HCT116 (cell line): Measurements from ENCODE around the gene SSNA1. TPM values are rescaled to one million over a fixed set of nuclear protein-coding genes. Genes with fewer than 3 reads are reported as not detected.

Experiments used
- ATAC-seq: fragments of 200-7000 bp; cut with Tn5 transposase; 2 replicates; pipeline ENCODE4 v1.9.1; 2020; ENCODE audit warnings: mild to moderate bottlenecking, moderate library complexity
- BruUV-seq: library from RNA; stranded (reverse); fragments of 400-500 nt; replicated peaks from 2 replicates; lab custom pipeline; 2021; lab: Mats Ljungman, UMichigan
- CTCF ChIA-PET: fragments of 300-600 bp; sonication (Branson Sonifier 250); formaldehyde crosslinking; loops from one replicate; lab custom pipeline; 2021; ENCODE audit warnings: antibody characterized with exemption; lab: Charles Lee
- POLR2A ChIA-PET: fragments of 300-600, 350-600 bp; sonication (Branson Sonifier 250); formaldehyde crosslinking; loops from one replicate; lab custom pipeline; 2021; ENCODE audit warnings: antibody characterized with exemption; lab: Charles Lee
- RAD21 ChIA-PET, 2 experiments: fragments of 300-600 bp; sonication (Branson Sonifier 250); formaldehyde crosslinking; loops; one replicate each; lab custom pipeline; 2023; ENCODE audit warnings: low total read pairs in 2 of 2; ENCODE audit not compliant: uncharacterized antibody in 2 of 2, unreplicated experiment in 2 of 2, low non-redundant PET in 1 of 2; lab: Charles Lee
- DNase-seq: peaks from one replicate; pipeline ENCODE4 v3.0.0-alpha.2; 2010; ENCODE audit warnings: low read depth, low spot score
- H2AFZ ChIP-seq: fragments of 200-600 bp; shearing (Covaris generic), sonication (generic); 2 replicates; pipeline ENCODE4 v1.6.1; 2017; ENCODE audit warnings: low read depth, mixed run types, mixed read lengths, antibody characterized with exemption, low read length; ENCODE audit not compliant: poor library complexity, severe bottlenecking
- H3K27ac ChIP-seq: 2 replicates; pipeline ENCODE4 v1.5.1; 2012; ENCODE audit warnings: low read depth, low read length
- H3K27me3 ChIP-seq: fragments of 200-600 bp; sonication (generic); 2 replicates; pipeline ENCODE4 v1.6.1; 2016; ENCODE audit warnings: mixed run types, low read length, mixed read lengths; ENCODE audit not compliant: insufficient read depth
- H3K36me3 ChIP-seq, 2 experiments: fragments of 200-500 bp in 1 of 2; fragments of 200-600 bp in 1 of 2; sonication (Bioruptor generic) in 1 of 2; sonication (generic) in 1 of 2; 2 replicates each; pipeline versions ENCODE4 v1.5.1 to v1.6.1; 2014 to 2016; ENCODE audit warnings: low read length in 2 of 2, inconsistent platforms in 1 of 2, mixed read lengths in 1 of 2, mixed run types in 1 of 2; ENCODE audit not compliant: insufficient read depth in 2 of 2, control insufficient read depth in 1 of 2
- H3K4me1 ChIP-seq, 2 experiments: fragments of 200-600 bp in 1 of 2; sonication (generic) in 1 of 2; 2 replicates each; pipeline versions ENCODE4 v1.5.1 to v1.6.1; 2012 to 2017; ENCODE audit warnings: low read length in 2 of 2, inconsistent platforms in 1 of 2, mild to moderate bottlenecking in 1 of 2, mixed read lengths in 1 of 2, mixed run types in 1 of 2, moderate library complexity in 1 of 2; ENCODE audit not compliant: insufficient read depth in 2 of 2, control insufficient read depth in 1 of 2
- H3K4me2 ChIP-seq: fragments of 200-600 bp; sonication (generic); 2 replicates; pipeline ENCODE4 v1.6.1; 2017; ENCODE audit warnings: mixed run types, low read length, mixed read lengths
- H3K4me3 ChIP-seq, 2 experiments: fragments of 200-600 bp in 1 of 2; sonication (generic) in 1 of 2; replicated peaks in 1 of 2; 2 replicates each; pipeline ENCODE4 v1.5.1; 2011 to 2016; ENCODE audit warnings: low read length in 2 of 2, control low read depth in 1 of 2, low read depth in 1 of 2, mild to moderate bottlenecking in 1 of 2, mixed read lengths in 1 of 2, mixed run types in 1 of 2
- H3K79me2 ChIP-seq: fragments of 200-600 bp; sonication (generic); 2 replicates; pipeline ENCODE4 v1.6.1; 2017; ENCODE audit warnings: mild to moderate bottlenecking, mixed run types, low read length, moderate library complexity, mixed read lengths; ENCODE audit not compliant: insufficient read depth
- H3K9ac ChIP-seq: fragments of 200-600 bp; sonication (generic); 2 replicates; pipeline ENCODE4 v1.6.1; 2016; ENCODE audit warnings: low read length, mixed read lengths
- H3K9me2 ChIP-seq: fragments of 200-600 bp; sonication (generic), shearing (Covaris generic); 2 replicates; pipeline ENCODE4 v1.6.1; 2017; ENCODE audit warnings: mixed run types, mild to moderate bottlenecking, moderate library complexity; ENCODE audit not compliant: insufficient read depth
- H3K9me3 ChIP-seq, 2 experiments: fragments of 200-500 bp in 1 of 2; fragments of 200-600 bp in 1 of 2; sonication (Bioruptor generic) in 1 of 2; sonication (generic) in 1 of 2; 2 replicates each; pipeline ENCODE4 v1.6.1; 2014 to 2017; ENCODE audit warnings: low read length in 2 of 2, mixed read lengths in 2 of 2, inconsistent platforms in 1 of 2, low read depth in 1 of 2, mild to moderate bottlenecking in 1 of 2, mixed run types in 1 of 2, moderate library complexity in 1 of 2; ENCODE audit not compliant: control insufficient read depth in 1 of 2, insufficient read depth in 1 of 2
- H4K20me1 ChIP-seq: fragments of 200-600 bp; sonication (generic), shearing (Covaris generic); 2 replicates; pipeline ENCODE4 v1.6.1; 2017; ENCODE audit warnings: mixed run types, mild to moderate bottlenecking, moderate library complexity; ENCODE audit not compliant: insufficient read depth
- CBX3 ChIP-seq: IDR thresholded peaks from 2 replicates; pipeline ENCODE4 v1.6.1; 2012; ENCODE audit warnings: low read depth
- CEBPB ChIP-seq: IDR thresholded peaks from 2 replicates; pipeline ENCODE4 v1.6.1; 2012; ENCODE audit warnings: low read depth
- EZH2 ChIP-seq: fragments of 200-600 bp; sonication (generic); IDR thresholded peaks from 2 replicates; pipeline ENCODE4 v1.6.1; 2017; ENCODE audit warnings: antibody characterized with exemption, mixed run types
- EZH2phosphoT487 ChIP-seq: fragments of 200-600 bp; IDR thresholded peaks from 2 replicates; pipeline ENCODE4 v1.6.1; 2018; ENCODE audit warnings: antibody characterized with exemption, borderline replicate concordance
- JUND ChIP-seq: IDR thresholded peaks from 2 replicates; pipeline ENCODE4 v1.6.1; 2012
- POLR2AphosphoS5 ChIP-seq: IDR thresholded peaks from 2 replicates; pipeline ENCODE4 v1.6.1; 2011; ENCODE audit warnings: mild to moderate bottlenecking, low read depth, low read length, moderate library complexity
- RAD21 ChIP-seq: IDR thresholded peaks from 2 replicates; pipeline ENCODE4 v1.6.1; 2012; ENCODE audit warnings: low read depth, mild to moderate bottlenecking
- SP1 ChIP-seq: IDR thresholded peaks from 2 replicates; pipeline ENCODE4 v1.6.1; 2012; ENCODE audit warnings: low read depth
- SRF ChIP-seq: IDR thresholded peaks from 2 replicates; pipeline ENCODE4 v1.6.1; 2012; ENCODE audit warnings: low read depth
- TCF7L2 ChIP-seq: IDR thresholded peaks from 2 replicates; pipeline ENCODE4 v1.7.0; 2011; ENCODE audit warnings: borderline replicate concordance, inconsistent platforms; ENCODE audit not compliant: insufficient read depth, insufficient read length; ENCODE audit errors: extremely low read depth
- ZNF274 ChIP-seq: fragments of 200-500 bp; sonication (Bioruptor generic); IDR thresholded peaks from 2 replicates; pipeline ENCODE4 v1.6.1; 2014; ENCODE audit warnings: mild to moderate bottlenecking, low read depth, low read length, inconsistent platforms
- intact Hi-C: fragments of 100-400 bp; cut with micrococcal nuclease; formaldehyde crosslinking; loops from 2 replicates; pipeline ENCODE4 v1.10.0; 2022
- total RNA-seq: library from RNA; stranded (reverse); gene quantifications from one replicate; pipeline ENCODE4 v1.2.1, GENCODE V29; 2021; ENCODE audit not compliant: unreplicated experiment
- TF ChIP-seq, protein P1 (sequence below): IDR thresholded peaks from 2 replicates; pipeline ENCODE4 v1.6.1; 2012
- TF ChIP-seq, protein P2 (sequence below): IDR thresholded peaks from 2 replicates; pipeline ENCODE4 v1.6.1; 2012
- TF ChIP-seq, protein P3 (sequence below), 3 experiments: fragments of 200-600 bp in 1 of 3; sonication (generic) in 1 of 3; IDR thresholded peaks in 2 of 3; conservative IDR thresholded peaks in 1 of 3; 2 replicates each; pipeline ENCODE4 v1.5.1; 2012 to 2017; ENCODE audit warnings: low read depth in 2 of 3, low read length in 2 of 3, antibody characterized with exemption in 1 of 3, borderline replicate concordance in 1 of 3, control low read depth in 1 of 3, mild to moderate bottlenecking in 1 of 3, mixed read lengths in 1 of 3, mixed run types in 1 of 3, moderate library complexity in 1 of 3; ENCODE audit not compliant: insufficient read depth in 1 of 3
- TF ChIP-seq, protein P4 (sequence below): IDR thresholded peaks from 2 replicates; pipeline ENCODE4 v1.6.1; 2012; ENCODE audit warnings: low read depth
- TF ChIP-seq, protein P5 (sequence below): IDR thresholded peaks from 2 replicates; pipeline ENCODE4 v1.6.1; 2011; ENCODE audit warnings: mild to moderate bottlenecking, low read length, moderate library complexity; ENCODE audit not compliant: insufficient replicate concordance; ENCODE audit errors: extremely low read depth

Gene SSNA1
- total RNA-seq, 1 experiment from 2014 or later: 84.7 TPM

DNA sequence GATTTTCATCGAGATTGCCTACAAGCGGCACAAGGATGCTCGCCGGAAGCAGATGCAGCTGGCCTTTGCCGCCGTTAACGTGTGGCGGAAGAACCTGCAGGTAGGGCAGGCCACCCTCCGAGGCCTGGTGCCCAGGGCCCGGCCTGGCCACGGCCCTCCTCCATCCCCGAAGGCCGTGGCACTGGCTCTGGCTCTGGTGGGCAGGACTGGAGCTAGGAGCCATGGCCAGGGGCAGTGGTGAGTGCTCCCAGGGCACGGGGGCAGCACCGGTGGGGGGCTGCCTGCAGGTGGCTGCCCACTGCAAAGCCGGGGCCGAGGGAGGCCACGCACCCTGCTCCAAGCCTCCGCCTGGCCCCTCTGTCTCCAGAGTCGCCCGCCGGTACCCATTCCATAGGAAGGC lies 24.7 kb upstream of the SSNA1 start (continued):
- no peak for TF ChIP-seq CEBPB

DNA sequence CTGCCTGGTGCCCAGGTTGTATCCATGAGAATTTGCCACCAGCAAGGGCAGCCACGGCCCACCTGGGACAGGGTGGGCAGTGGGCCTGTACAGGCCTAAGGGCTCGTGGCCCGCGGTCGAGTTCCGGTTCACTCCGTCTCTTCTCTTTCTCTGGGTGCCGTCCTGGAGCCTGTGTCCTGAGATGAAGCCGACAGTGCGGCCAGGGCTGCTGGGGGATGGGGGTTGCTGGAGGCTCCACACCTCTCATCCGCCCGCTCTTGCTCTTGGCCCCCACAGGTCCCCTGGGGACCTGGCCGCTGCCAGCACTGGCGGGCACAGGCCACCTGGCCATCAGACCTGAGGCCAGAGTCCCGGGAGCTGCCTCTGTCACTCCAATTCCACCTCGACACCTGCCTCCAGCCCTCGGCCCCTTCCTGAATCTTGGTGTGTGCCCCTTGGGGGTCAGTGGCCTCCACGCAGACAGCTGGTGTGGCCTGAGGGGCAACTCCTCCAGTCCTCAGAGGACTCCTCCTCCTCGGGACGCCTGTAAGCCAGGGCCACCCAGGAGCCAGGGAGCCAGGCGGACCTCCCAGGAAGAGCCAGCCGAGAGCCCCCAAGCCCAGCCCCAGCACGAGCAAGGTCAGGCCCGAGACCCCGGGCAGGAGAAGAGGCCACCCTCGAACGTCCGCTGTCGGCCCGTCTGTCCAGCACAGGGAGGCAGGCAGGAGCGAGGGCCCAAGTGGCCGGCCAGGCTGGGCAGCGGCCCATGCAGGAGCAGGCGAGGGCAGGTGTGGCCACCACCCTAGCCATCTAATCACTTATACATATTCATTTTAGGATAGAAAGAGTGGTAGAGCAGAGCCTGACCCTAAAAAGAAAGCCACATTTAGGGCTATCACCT lies 23.9 kb upstream of the SSNA1 start:
- ChIA-PET POLR2A (no interaction called here), RAD21 (no interaction called here), CTCF (no interaction called here)
- H3K9me2 ChIP-seq: no peaks in the 10 kb centered on the region
- no peak overlapping the region for H2AFZ ChIP-seq
- H3K9ac ChIP-seq: no peak overlapping the region
- ATAC-seq (no peak), DNase-seq (no peak)
- no peaks in the 10 kb centered on the region for H3K79me2 ChIP-seq
- H4K20me1 ChIP-seq: no peaks in the 10 kb centered on the region
- no peaks in the 10 kb centered on the region for H3K36me3 ChIP-seq
- intact Hi-C loops: no loop called here
- no TSS peak for BruUV-seq
- H3K9me3 ChIP-seq: no peaks in the 10 kb centered on the region
- H3K4me3 ChIP-seq: no peak overlapping the region
- H3K27me3 ChIP-seq: no peaks in the 10 kb centered on the region
- peaks cover 11 to 62% of the 10 kb centered on the region in 2 experiments for H3K4me1 ChIP-seq
- H3K27ac ChIP-seq: no peak overlapping the region; the same call in 1 of the 2 replicates
- H3K4me2 ChIP-seq: no peak overlapping the region
- TF ChIP-seq JUND (no peak), RAD21 (no peak), EZH2phosphoT487 (no peak), TCF7L2 (no peak), CBX3 (no peak), POLR2AphosphoS5 (no peak), ZNF274 (no peak), SRF (no peak), EZH2 (no peak), SP1 (no peak)
- TF ChIP-seq, protein P1, sequence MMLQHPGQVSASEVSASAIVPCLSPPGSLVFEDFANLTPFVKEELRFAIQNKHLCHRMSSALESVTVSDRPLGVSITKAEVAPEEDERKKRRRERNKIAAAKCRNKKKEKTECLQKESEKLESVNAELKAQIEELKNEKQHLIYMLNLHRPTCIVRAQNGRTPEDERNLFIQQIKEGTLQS: no peak
- TF ChIP-seq, protein P2, sequence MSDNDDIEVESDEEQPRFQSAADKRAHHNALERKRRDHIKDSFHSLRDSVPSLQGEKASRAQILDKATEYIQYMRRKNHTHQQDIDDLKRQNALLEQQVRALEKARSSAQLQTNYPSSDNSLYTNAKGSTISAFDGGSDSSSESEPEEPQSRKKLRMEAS: no peak
- TF ChIP-seq, protein P3, sequence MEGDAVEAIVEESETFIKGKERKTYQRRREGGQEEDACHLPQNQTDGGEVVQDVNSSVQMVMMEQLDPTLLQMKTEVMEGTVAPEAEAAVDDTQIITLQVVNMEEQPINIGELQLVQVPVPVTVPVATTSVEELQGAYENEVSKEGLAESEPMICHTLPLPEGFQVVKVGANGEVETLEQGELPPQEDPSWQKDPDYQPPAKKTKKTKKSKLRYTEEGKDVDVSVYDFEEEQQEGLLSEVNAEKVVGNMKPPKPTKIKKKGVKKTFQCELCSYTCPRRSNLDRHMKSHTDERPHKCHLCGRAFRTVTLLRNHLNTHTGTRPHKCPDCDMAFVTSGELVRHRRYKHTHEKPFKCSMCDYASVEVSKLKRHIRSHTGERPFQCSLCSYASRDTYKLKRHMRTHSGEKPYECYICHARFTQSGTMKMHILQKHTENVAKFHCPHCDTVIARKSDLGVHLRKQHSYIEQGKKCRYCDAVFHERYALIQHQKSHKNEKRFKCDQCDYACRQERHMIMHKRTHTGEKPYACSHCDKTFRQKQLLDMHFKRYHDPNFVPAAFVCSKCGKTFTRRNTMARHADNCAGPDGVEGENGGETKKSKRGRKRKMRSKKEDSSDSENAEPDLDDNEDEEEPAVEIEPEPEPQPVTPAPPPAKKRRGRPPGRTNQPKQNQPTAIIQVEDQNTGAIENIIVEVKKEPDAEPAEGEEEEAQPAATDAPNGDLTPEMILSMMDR (IDR thresholded peaks at IDR 0.05 in 2 of 3, conservative IDR thresholded peaks at IDR 0.05 in 1 of 3; ENCODE audit: borderline replicate concordance in 1 of 3, insufficient read depth in 1 of 3, low read depth in 2 of 3, low read length in 2 of 3): no peak
- TF ChIP-seq, protein P4, sequence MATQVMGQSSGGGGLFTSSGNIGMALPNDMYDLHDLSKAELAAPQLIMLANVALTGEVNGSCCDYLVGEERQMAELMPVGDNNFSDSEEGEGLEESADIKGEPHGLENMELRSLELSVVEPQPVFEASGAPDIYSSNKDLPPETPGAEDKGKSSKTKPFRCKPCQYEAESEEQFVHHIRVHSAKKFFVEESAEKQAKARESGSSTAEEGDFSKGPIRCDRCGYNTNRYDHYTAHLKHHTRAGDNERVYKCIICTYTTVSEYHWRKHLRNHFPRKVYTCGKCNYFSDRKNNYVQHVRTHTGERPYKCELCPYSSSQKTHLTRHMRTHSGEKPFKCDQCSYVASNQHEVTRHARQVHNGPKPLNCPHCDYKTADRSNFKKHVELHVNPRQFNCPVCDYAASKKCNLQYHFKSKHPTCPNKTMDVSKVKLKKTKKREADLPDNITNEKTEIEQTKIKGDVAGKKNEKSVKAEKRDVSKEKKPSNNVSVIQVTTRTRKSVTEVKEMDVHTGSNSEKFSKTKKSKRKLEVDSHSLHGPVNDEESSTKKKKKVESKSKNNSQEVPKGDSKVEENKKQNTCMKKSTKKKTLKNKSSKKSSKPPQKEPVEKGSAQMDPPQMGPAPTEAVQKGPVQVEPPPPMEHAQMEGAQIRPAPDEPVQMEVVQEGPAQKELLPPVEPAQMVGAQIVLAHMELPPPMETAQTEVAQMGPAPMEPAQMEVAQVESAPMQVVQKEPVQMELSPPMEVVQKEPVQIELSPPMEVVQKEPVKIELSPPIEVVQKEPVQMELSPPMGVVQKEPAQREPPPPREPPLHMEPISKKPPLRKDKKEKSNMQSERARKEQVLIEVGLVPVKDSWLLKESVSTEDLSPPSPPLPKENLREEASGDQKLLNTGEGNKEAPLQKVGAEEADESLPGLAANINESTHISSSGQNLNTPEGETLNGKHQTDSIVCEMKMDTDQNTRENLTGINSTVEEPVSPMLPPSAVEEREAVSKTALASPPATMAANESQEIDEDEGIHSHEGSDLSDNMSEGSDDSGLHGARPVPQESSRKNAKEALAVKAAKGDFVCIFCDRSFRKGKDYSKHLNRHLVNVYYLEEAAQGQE: no peak
- TF ChIP-seq, protein P5, sequence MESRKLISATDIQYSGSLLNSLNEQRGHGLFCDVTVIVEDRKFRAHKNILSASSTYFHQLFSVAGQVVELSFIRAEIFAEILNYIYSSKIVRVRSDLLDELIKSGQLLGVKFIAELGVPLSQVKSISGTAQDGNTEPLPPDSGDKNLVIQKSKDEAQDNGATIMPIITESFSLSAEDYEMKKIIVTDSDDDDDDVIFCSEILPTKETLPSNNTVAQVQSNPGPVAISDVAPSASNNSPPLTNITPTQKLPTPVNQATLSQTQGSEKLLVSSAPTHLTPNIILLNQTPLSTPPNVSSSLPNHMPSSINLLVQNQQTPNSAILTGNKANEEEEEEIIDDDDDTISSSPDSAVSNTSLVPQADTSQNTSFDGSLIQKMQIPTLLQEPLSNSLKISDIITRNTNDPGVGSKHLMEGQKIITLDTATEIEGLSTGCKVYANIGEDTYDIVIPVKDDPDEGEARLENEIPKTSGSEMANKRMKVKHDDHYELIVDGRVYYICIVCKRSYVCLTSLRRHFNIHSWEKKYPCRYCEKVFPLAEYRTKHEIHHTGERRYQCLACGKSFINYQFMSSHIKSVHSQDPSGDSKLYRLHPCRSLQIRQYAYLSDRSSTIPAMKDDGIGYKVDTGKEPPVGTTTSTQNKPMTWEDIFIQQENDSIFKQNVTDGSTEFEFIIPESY: no peak
